DMS79 (cell line): ENCODE measurements around the gene GHRHR.

ENCODE experiments used
- DNase-seq: peaks from one replicate; lab custom pipeline; 2025; lab: John Stamatoyannopoulos, UW

The GHRHR gene

DNA sequence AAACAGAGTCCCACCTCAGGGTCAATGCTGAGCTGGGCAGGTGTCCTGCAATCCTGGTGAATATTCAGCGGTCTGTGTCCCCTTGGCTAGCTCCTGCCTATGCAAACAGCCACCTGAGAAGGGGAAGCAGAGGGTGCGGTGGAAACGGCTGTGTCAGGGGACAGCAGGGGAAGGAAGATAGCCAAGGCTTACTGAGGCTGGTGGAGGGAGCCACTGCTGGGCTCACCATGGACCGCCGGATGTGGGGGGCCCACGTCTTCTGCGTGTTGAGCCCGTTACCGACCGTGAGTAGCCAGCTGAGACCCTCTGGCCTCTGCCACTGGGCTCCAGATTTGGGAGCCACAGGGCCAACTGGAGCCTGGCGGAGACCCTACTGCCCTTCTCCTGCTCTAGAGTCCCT, at the start of gene GHRHR:
GHRHR (plus strand) TSS at position 112 of the 400 bp plus-strand sequence; CDS start at position 228, 116 bp downstream.
- DNase-seq: no peak

- DNase-seq: no peak
Observed at GRCh38 chr7:30914596-30914995, 49.2 kb upstream of the GHRHR start.

DNA sequence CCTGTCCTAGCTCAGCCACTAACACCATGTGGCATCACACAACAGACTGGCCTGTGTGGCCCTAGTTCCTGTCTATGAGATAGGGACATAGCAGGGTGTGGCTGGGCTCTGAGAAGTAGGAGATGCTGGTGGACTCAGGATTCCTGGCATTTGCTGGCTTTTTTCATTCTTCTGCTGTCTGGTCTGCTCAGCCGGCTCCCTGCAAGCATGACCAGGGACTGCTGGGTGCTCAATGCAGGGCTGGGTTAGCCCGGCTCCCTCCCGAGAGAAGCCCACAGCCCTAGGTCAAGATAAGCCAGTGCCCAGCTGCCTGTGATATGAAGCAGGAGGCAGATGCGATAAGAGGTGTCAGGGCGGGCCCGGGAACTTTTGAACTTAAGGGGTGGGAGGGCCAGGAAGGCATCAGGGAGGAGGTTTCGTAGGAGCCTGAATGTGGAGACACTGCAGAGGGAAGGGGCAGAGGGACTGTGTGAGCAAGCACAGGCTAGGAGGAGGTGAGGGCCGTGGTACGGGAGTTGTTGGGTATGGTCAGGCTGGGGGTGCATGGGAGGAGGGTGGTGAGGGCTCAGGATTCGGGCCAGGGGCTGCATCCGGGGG, 48.6 kb upstream of the GHRHR start:
- no peak for DNase-seq

- DNase-seq: no peak
Observed at GRCh38 chr7:30915751-30916150, 48.0 kb upstream of the GHRHR start.

DNA sequence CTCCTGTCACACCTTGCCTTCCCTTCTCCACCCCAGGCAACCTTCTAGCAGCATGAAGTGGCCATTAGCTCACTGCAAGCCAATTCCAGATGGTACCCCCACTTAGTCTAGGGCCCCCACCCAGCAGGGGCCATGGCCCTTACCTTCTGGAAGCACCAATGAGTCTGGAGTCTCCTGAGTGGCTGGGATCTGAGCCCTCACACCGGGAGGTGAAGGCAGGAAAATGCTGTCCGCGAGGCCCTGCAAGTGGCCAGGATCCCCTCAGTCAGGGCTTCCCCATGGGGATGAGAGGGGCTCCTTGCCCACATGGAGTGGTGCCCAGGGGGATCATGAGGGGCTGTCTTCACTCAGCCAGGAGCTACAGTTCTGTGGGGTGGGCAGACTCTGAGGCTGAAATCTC, 47.5 kb upstream of the GHRHR start:
- DNase-seq: no peak

DNA sequence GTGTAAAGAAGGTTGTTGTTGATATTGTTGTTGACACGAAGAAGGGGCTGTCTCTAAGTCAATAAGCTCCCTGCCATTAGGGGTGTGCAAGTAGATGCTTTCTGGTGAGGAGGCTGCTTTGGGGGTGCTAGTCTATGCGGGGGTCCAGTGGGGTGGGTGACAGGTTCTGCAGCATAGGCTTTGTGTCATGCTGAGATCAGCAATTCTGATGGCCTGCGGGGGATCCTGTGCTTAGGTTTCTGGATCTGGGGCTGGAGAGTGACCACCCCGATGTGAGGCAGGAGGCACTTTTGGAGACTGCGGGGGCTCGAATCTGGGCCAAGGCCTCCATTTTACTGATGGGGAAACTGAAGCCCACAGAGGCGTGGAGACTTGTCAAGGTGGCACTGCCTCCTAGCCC, 47.0 kb upstream of the GHRHR start:
- no peak for DNase-seq

- no peak for DNase-seq
Observed at GRCh38 chr7:30917216-30917893, 46.4 kb upstream of the GHRHR start.

GRCh38 chr7:30918676-30919075, 45.1 kb upstream of the GHRHR start:
- no peak for DNase-seq

DNA sequence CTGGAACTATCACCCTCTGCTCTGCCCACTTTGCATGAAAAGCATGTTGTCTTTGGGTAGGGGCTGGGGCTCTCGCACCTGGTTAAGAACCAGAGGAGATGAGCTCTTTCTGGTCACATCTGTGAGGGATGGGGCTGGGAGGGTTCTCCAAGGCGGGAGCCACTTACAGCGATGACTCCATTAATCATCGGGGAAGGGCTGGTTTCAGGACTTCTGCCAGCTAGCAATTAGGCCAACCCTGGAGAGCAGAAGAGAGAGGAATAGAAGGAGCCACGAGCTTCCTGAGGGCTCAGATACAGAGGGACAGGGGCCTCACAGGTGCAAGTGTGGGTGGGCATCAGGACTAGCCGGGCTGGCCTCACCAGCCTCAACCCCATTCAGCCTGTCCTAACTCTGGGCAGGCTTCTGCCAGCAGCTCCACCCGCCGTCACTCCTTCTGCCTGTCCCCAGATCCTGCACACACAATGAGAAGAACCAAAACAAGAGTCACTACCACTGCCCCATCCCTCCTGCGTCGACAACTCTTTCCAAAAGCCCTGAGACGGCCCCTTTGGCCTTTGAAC, 43.7 kb upstream of the GHRHR start:
- peak; percentile 78 for DNase-seq

GRCh38 chr7:30920584-30921539, 42.9 kb upstream of the GHRHR start:
- peak; percentile 91 for DNase-seq

- DNase-seq: no peak
Observed at GRCh38 chr7:30921540-30922401, 42.0 kb upstream of the GHRHR start.

- DNase-seq: no peak
Observed at GRCh38 chr7:30922596-30922995, 41.2 kb upstream of the GHRHR start.

- no peak for DNase-seq
Observed at GRCh38 chr7:30923009-30923773, 40.6 kb upstream of the GHRHR start.

DNA sequence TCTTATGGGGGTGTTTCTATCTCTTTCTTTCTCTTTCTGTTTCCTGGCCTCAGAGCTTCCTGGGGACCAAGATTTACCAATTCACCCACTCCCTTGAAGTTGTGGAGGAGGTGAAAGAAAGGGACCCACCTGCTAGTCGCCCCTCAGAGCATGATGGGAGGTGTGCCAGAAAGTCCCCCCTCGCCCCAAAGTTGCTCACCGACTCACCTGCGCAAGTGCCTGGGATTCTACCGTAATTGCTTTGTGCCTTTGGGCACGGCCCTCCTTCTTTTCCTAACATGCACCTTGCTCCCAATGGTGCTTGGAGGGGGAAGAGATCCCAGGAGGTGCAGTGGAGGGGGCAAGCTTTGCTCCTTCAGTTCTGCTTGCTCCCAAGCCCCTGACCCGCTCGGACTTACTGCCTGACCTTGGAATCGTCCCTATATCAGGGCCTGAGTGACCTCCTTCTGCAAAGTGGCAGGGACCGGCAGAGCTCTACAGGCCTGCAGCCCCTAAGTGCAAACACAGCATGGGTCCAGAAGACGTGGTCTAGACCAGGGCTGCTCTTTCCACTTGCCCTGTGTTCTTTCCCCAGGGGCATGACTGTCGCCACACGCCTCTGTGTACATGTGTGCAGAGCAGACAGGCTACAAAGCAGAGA, 39.9 kb upstream of the GHRHR start:
- DNase-seq: no peak

- no peak for DNase-seq
Observed at GRCh38 chr7:30924624-30925023, 39.1 kb upstream of the GHRHR start.

DNA sequence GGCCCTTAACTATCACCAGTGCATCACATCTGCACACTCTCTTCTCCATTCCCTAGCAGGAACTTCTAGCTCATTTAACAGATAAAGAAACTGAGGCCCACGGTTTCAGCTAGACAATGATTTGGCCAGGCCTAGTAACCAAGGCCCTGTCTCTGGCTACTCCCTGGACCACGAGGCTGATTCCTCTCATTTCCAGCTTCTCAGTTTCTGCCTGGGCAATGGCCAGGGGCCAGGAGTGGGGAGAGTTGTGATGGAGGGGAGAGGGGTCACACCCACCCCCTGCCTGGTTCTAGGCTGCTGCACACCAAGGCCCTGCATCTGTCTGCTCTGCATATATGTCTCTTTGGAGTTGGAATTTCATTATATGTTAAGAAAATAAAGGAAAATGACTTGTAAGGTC, 38.6 kb upstream of the GHRHR start:
- no peak for DNase-seq

DNA sequence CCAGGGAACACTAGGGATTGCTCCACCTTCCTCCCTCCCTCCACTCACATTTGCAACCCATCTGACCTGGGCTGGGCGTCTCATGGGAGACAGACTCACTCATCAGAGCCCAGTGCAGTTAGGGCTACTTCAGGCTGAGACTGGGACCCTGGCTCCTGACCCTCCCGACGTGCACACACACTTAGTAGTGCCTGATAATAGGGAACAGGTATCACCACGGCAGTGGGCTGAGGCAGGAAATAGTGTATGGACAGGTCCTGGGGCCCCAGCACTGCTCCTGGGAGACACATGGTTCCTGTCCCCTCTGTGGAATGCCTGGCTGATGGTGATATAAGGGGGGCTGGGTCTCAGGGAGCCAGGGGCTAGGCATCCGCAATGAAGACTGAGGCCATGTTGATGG, 37.8 kb upstream of the GHRHR start:
- DNase-seq: no peak

DNA sequence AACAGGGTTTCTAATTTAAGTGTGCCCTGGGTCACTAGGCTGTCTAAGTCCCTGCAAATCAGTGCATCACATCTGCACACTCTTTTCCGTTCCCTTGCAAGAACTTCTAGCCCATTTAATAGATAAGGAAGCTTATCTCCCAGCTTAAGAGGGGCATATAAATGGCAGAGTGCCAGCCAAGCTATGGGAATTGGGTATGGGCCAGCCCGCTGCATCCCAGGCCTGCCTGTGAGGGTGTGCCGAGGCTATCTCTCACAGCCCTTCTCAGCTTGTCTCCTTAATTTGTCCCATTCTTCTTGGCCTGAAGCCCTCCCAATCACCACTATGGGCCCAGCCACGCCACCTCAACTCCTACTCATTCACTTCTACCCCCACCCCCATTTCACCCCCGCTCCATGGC, 37.4 kb upstream of the GHRHR start:
- no peak for DNase-seq

DNA sequence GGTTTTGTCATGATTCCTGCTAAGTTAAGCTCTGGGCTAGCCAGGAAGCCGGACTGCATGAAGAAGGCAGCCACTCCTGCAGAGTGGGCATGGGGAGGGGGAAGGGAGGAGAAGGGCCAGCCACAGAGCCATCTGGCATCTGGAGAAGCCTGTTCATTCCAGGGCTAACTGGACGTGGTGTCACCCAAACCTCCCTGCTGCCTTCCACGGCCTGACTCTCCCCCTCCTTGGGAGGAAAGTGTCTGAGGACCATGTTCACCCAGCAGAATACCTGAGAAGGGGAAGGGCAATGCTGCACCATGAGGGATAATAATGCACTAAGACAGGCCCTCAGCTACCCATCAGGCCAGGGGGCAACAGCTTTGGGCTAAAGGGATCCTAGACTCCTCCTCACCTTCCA, 36.7 kb upstream of the GHRHR start:
- DNase-seq: no peak

- DNase-seq: no peak
Observed at GRCh38 chr7:30927559-30927958, 36.2 kb upstream of the GHRHR start.
